Measurements from ENCODE around the gene AGBL5.

GRCh38 chr2:27060323-27060722 lies 8.9 kb downstream of the AGBL5 start:
- TF ChIP-seq CTCF (IDR thresholded peaks at IDR 0.05; ENCODE audit: insufficient read depth, low read length) (no peak), GABPA (IDR thresholded peaks at IDR 0.05; ENCODE audit: low read depth) (no peak), POLR2AphosphoS5 (IDR thresholded peaks at IDR 0.05; ENCODE audit: low read depth) (no peak), REST (IDR thresholded peaks at IDR 0.05; ENCODE audit: insufficient replicate concordance, low read depth) (no peak), SPI1 (IDR thresholded peaks at IDR 0.05; ENCODE audit: borderline replicate concordance, low read depth) (no peak)

Data from HL-60 (cell line).